Subcutaneous adipose tissue (tissue), 4 donors: ENCODE results near the gene HLF. TPM values are rescaled to one million over a fixed set of nuclear protein-coding genes. Genes with fewer than 3 reads are reported as not detected.

Experiments
- CTCF ChIP-seq: fragments of 450-650 bp; IDR thresholded peaks from one replicate; pipeline ENCODE4 v1.5.1; 2016; ENCODE audit warnings: low read depth, mild to moderate bottlenecking, control low read depth, antibody characterized with exemption, moderate library complexity
- total RNA-seq, 4 donors: library from RNA; depleted of rRNA; stranded (reverse); fragments of >200 nt; gene quantifications; one replicate each; pipeline ENCODE4 v1.1.0, GENCODE V29; 2016

The HLF gene
- total RNA-seq, 4 donors from 2014 or later: 8.5 to 23.4 (median 11.5) TPM

GRCh38 chr17:55345132-55345531 lies 80.4 kb downstream of the HLF start:
- no peak for TF ChIP-seq CTCF

- no peak for TF ChIP-seq CTCF
Measured at GRCh38 chr17:55346658-55347057, 81.9 kb downstream of the HLF start.

GRCh38 chr17:55347341-55347740 lies 82.6 kb downstream of the HLF start:
- TF ChIP-seq CTCF: no peak

GRCh38 chr17:55348749-55349354 lies 84.1 kb downstream of the HLF start:
- no peak for TF ChIP-seq CTCF

GRCh38 chr17:55350825-55351205 lies 86.1 kb downstream of the HLF start:
- no peak for TF ChIP-seq CTCF

- no peak for TF ChIP-seq CTCF
Measured at GRCh38 chr17:55351226-55351625, 86.5 kb downstream of the HLF start.

- no peak for TF ChIP-seq CTCF
Measured at GRCh38 chr17:55354010-55354409, 89.2 kb downstream of the HLF start.
